WERI-Rb-1 (cell line): Measurements from ENCODE around the gene SPCS1.

Experiments used
- DNase-seq: peaks from one replicate; pipeline ENCODE4 v3.0.0-alpha.2; 2020
- H3K27ac ChIP-seq: fragments of 250-450 bp; sonication (Bioruptor Pico); 2 replicates; pipeline ENCODE4 v1.5.1; 2020; ENCODE audit warnings: mild to moderate bottlenecking, moderate library complexity
- H3K27me3 ChIP-seq: fragments of 250-450 bp; sonication (Bioruptor Pico); 2 replicates; pipeline ENCODE4 v1.5.1; 2021; ENCODE audit warnings: mild to moderate bottlenecking, low read depth, moderate library complexity; ENCODE audit not compliant: insufficient read depth, severe bottlenecking
- H3K36me3 ChIP-seq: fragments of 250-450 bp; sonication (Bioruptor Pico); 2 replicates; pipeline ENCODE4 v1.5.1; 2020; ENCODE audit warnings: mild to moderate bottlenecking, moderate library complexity
- H3K4me3 ChIP-seq: 2 replicates; pipeline ENCODE4 v1.5.1; 2011; ENCODE audit warnings: low read depth, mild to moderate bottlenecking, control low read depth, low read length
- H3K9me3 ChIP-seq: fragments of 250-450 bp; sonication (Bioruptor Pico); 2 replicates; pipeline ENCODE4 v1.5.1; 2021; ENCODE audit warnings: mild to moderate bottlenecking, moderate library complexity; ENCODE audit not compliant: severe bottlenecking
- TF ChIP-seq, protein P1 (sequence below): IDR thresholded peaks from 2 replicates; pipeline ENCODE4 v1.5.1; 2011; ENCODE audit warnings: low read depth, mild to moderate bottlenecking, control low read depth, inconsistent platforms, low read length

The SPCS1 gene

DNA sequence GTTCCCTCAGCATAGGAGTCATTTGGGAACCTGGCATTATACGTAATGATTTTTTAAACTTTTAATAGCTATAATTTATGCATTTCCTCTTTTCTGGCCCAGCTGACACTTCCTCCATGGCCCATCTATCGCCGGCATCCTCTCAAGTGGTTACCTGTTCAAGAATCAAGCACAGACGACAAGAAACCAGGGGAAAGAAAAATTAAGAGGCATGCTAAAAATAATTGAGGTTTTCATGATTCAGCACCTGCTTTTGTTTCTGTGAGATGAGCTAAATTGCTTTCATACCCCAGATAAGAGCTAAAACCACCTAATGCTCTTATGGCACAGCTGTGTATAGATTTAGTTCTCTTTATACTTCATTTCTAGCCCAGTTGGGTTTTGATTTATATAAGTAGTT lies 1.7 kb downstream of the SPCS1 start:
- DNase-seq = no peak
- H3K4me3 ChIP-seq = peak overlapping the region; percentile 97
- TF ChIP-seq, protein P1, sequence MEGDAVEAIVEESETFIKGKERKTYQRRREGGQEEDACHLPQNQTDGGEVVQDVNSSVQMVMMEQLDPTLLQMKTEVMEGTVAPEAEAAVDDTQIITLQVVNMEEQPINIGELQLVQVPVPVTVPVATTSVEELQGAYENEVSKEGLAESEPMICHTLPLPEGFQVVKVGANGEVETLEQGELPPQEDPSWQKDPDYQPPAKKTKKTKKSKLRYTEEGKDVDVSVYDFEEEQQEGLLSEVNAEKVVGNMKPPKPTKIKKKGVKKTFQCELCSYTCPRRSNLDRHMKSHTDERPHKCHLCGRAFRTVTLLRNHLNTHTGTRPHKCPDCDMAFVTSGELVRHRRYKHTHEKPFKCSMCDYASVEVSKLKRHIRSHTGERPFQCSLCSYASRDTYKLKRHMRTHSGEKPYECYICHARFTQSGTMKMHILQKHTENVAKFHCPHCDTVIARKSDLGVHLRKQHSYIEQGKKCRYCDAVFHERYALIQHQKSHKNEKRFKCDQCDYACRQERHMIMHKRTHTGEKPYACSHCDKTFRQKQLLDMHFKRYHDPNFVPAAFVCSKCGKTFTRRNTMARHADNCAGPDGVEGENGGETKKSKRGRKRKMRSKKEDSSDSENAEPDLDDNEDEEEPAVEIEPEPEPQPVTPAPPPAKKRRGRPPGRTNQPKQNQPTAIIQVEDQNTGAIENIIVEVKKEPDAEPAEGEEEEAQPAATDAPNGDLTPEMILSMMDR = no peak

DNA sequence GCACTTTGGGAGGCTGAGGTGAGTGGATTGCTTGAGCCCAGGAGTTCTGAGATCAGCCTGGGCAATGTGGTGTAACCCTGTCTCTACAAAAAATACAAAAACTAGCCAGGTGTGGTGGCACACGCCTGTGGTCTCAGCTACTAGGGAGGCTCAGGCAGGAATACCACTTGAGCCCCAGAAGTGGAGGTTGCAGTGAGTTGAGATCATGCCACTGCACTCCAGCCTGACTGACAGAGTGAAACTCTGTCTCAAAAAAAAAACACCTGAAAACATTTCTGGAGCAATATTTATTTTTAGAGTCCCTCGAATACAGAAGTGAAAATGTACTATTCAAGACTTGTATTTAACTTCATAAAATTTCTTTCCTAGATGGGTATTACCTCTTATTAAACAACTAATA lies 4.6 kb downstream of the SPCS1 start:
- DNase-seq = no peak
- Histone ChIP-seq H3K27ac (no peak overlapping the region), H3K27me3 (no peaks in the 10 kb centered on the region), H3K4me3 (no peak overlapping the region), H3K36me3 (peaks cover 44% of the 10 kb centered on the region), H3K9me3 (no peaks in the 10 kb centered on the region)
- TF ChIP-seq, protein P1 = no peak

More for the DNA sequence above, 1.7 kb downstream of the SPCS1 start:
- Histone ChIP-seq H3K27ac (peak overlapping the region; percentile 90), H3K36me3 (peaks cover 39% of the 10 kb centered on the region), H3K9me3 (no peaks in the 10 kb centered on the region), H3K27me3 (no peaks in the 10 kb centered on the region)

DNA sequence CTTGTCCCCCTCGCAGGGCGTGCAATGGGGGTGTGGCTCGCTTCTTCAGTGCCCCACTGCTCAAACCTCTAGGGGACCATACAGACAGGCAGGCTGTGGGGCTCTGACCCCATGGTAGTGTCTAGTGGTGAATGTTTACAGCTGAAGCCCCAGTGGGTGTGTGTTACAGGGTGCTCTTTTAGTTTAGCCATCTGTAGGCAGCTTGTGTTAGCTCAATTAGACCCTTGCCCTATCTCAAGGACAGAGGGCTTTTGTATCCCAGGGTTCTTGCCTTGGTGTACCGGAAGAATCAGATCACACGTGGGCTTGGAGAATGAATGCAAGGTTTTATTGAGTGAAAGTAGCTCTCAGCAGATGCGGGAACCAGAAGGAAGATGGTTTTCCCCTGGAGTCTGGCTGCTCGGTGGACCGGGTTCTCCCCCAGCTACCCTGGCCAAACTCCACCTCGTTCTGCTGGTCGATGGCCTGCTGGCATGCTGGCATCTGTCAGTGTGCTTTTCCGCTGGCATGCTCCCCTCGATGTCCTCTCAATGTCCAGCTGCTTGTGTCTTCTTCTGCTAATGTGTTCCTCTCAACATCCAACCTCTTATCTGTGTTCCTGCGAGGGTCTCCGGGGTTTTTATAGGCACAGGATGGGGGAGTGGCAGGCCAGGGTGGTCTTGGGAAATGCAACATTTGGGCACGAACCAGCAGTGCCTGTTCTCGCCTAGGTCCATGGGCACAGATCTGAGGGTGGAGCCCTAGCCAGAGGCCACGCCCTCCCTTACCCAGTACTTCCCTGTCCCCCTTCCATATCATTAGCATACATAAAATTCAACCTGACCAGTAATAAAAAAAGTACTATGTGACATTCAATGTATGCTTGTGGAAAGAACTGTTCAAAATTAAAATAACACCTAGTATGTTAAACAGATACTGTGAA lies 6.6 kb downstream of the SPCS1 start:
- no peaks in the 10 kb centered on the region for H3K9me3 ChIP-seq
- TF ChIP-seq, protein P1 = no peak
- peaks cover 44% of the 10 kb centered on the region for H3K36me3 ChIP-seq
- no peaks in the 10 kb centered on the region for H3K27me3 ChIP-seq
- DNase-seq = no peak
- H3K27ac ChIP-seq = no peak overlapping the region
- no peak overlapping the region for H3K4me3 ChIP-seq

DNA sequence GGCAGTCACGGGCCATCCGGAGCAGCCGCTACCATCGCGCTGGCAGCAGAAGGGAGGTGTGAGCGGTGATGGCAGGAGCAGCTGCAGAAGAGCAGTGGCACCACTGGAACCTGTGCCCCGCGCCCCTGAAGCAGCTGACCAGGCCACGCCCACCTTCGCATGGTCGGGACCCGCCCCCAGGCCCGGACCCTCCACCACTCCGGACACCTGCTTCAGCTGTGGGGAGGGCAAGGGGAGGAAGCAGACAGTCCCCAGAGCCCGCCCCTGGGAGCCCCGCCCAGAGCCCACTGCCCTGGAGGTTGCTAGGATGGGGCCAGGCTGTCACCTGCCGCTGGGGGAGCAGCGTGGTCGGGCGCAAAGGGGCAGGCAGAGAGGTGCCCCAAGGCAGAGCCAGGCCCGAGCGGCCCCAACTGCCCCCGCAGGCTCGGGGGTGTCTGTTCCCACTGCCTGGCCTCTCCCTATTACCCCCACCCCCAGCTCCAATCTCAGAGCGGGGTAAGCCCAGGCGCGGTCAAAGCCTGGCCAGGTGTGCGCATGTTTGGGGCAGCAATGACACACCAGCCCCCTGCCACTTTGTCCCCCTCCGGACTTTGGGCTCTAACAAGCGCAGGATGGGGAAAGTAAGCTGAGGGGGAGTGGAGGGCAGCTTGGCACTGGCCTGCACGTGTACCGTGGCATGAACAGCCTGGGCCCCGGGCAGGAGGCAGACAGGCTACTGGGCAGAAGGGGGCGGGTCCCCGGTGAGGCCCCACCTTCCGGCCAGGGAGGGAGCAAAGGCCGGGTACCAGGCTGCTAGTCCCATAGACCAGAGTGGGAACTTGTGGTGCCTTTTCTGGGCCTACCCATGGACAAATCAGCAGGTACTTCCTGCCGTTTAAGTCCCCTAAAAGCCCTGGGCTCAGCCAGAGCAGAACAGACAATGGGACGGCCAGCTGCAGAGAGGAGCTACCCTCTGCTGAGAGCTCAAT lies 8.7 kb downstream of the SPCS1 start:
- Histone ChIP-seq H3K9me3 (peaks cover under 1% of the 10 kb centered on the region), H3K4me3 (no peak overlapping the region)

DNA sequence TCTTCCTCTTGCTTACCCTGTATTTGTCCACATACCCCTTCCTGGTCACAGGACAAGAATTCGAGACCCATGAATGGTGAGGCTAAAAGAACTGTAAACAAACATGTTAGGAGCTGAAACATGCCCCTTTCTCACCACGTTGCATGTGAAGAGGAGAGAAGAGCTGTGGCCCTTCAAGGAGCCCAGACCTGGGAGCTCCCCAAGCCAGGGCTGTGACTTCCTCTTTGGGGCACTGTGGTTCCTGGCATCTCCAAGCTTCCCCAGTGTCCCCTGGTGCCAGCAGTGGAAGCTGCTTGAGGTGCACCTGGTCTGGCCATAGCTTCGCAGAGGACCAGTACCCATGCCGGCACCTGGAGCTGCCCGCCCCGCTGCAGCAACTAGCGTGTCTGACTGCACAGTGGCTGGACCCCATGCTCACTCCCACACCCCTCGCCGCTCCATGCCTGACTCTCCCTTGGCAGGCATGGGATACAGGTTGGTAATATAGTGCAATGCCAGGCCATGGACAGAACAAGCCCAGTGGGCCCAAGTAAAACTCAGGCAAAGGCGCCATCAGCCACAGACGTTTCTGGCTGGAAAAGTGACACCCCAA lies 9.9 kb downstream of the SPCS1 start:
- H3K36me3 ChIP-seq = peaks cover 32% of the 10 kb centered on the region
- TF ChIP-seq, protein P1 = no peak
- H3K4me3 ChIP-seq = no peak overlapping the region
- H3K9me3 ChIP-seq = peaks cover 4% of the 10 kb centered on the region
- no peak for DNase-seq
- no peaks in the 10 kb centered on the region for H3K27me3 ChIP-seq
- H3K27ac ChIP-seq = no peak overlapping the region

More for the DNA sequence above, 8.7 kb downstream of the SPCS1 start:
- Histone ChIP-seq H3K27me3 (no peaks in the 10 kb centered on the region), H3K36me3 (peaks cover 37% of the 10 kb centered on the region), H3K27ac (no peak overlapping the region)
- no peak for DNase-seq
- TF ChIP-seq, protein P1 = no peak
